ENCODE data around the gene DTNB.
"Not testable (repeated sequence)": the region's sequence is repeated elsewhere in the genome, so short reads cannot be mapped to it uniquely, and the experiment has no call there.

Gene DTNB

GRCh38 chr2:25537526-25537925, 135.9 kb downstream of the DTNB start:
- no peak for DNase-seq

- not testable (repeated sequence) for DNase-seq
Measured at GRCh38 chr2:25535411-25536289, 137.7 kb downstream of the DTNB start.

- not testable (repeated sequence) for DNase-seq
Measured at GRCh38 chr2:25534937-25535336, 138.4 kb downstream of the DTNB start.

GRCh38 chr2:25534455-25534854, 138.9 kb downstream of the DTNB start:
- no peak for DNase-seq

- not testable (repeated sequence) for DNase-seq
Measured at GRCh38 chr2:25533771-25534170, 139.6 kb downstream of the DTNB start.

GRCh38 chr2:25532521-25532920, 140.9 kb downstream of the DTNB start:
- DNase-seq: no peak

GRCh38 chr2:25529034-25529433, 144.3 kb downstream of the DTNB start:
- DNase-seq: no peak

- no peak for DNase-seq
Measured at GRCh38 chr2:25528173-25528572, 145.2 kb downstream of the DTNB start.

GRCh38 chr2:25524507-25524906, 148.9 kb downstream of the DTNB start:
- no peak for DNase-seq

- no peak for DNase-seq
Measured at GRCh38 chr2:25523060-25523459, 150.3 kb downstream of the DTNB start.

GRCh38 chr2:25521665-25522387, 151.6 kb downstream of the DTNB start:
- DNase-seq: no peak

- DNase-seq: no peak
Measured at GRCh38 chr2:25521126-25521525, 152.3 kb downstream of the DTNB start.

- no peak for DNase-seq
Measured at GRCh38 chr2:25517701-25518100, 155.7 kb downstream of the DTNB start.

GRCh38 chr2:25514043-25514637, 159.2 kb downstream of the DTNB start:
- DNase-seq: no peak

GRCh38 chr2:25512707-25513106, 160.7 kb downstream of the DTNB start:
- DNase-seq: no peak

- no peak for DNase-seq
Measured at GRCh38 chr2:25506226-25506625, 167.2 kb downstream of the DTNB start.

GRCh38 chr2:25505622-25506021, 167.8 kb downstream of the DTNB start:
- DNase-seq: no peak

GRCh38 chr2:25505182-25505581, 168.2 kb downstream of the DTNB start:
- no peak for DNase-seq

- DNase-seq: no peak
Measured at GRCh38 chr2:25504266-25504665, 169.1 kb downstream of the DTNB start.

GRCh38 chr2:25499157-25499556, 174.2 kb downstream of the DTNB start:
- no peak for DNase-seq

GRCh38 chr2:25497918-25498407, 175.4 kb downstream of the DTNB start:
- DNase-seq: no peak

- no peak for DNase-seq
Measured at GRCh38 chr2:25497229-25497917, 176.0 kb downstream of the DTNB start.

GRCh38 chr2:25494616-25495015, 178.8 kb downstream of the DTNB start:
- no peak for DNase-seq
